ENCODE data around the gene BRD7. TPM values are rescaled to one million over a fixed set of nuclear protein-coding genes. Genes with fewer than 3 reads are reported as not detected.

BRD7 gene
- total and polyA plus RNA-seq, 10 of the 15 experiments (the other 5 are each of a cell fraction or from before 2014, with no cell fraction given), result 16.9 to 74.7 (median 52.0) TPM

GRCh38 chr16:50266337-50267091 lies 102.3 kb downstream of the BRD7 start, which contains the start of gene ADCY7 (continued):
- TF ChIP-seq RELB (IDR thresholded peaks at IDR 0.05; ENCODE audit: low read depth) (peak; percentile 35; the same call in 1 of the 2 replicates), BCL11A (IDR thresholded peaks at IDR 0.05; ENCODE audit: low read depth, low read length) (0 out of 2 replicates have a peak, but pooled peaks have one; percentile 47), MLLT1 (IDR thresholded peaks at IDR 0.05) (peak; percentile 43; the same call in 1 of the 2 replicates), PAX5 (IDR thresholded peaks at IDR 0.05; ENCODE audit: borderline replicate concordance, low read depth, low read length) (peak; percentile 72; the same call in 1 of the 2 replicates), POLR2A (IDR thresholded peaks at IDR 0.05; ENCODE audit: low read depth, low read length) (peak; percentile 93), MTA2 (IDR thresholded peaks at IDR 0.05; ENCODE audit: low read depth) (peak; percentile 48; the same call in 1 of the 2 replicates), CTCF (IDR thresholded peaks at IDR 0.05 in 2 of 3, conservative IDR thresholded peaks at IDR 0.05 in 1 of 3; ENCODE audit: control insufficient read depth in 2 of 3, extremely low read depth in 1 of 3, insufficient read depth in 1 of 3, low read depth in 3 of 3, low read length in 3 of 3) (no peak), DPF2 (IDR thresholded peaks at IDR 0.05) (peak; percentile 68), CREB1 (IDR thresholded peaks at IDR 0.05; ENCODE audit: low read depth) (0 out of 2 replicates have a peak, but pooled peaks have one; percentile 31), ETV6 (conservative IDR thresholded peaks at IDR 0.05 in 1 of 2, IDR thresholded peaks at IDR 0.05 in 1 of 2; ENCODE audit: borderline replicate concordance in 1 of 2, low read depth in 1 of 2) (0 out of 4 replicates have a peak, but pooled peaks of 1 of the 2 experiments have one; percentile 24), GATAD2B (conservative IDR thresholded peaks at IDR 0.05; ENCODE audit: low read depth) (peak; percentile 57; the same call in 1 of the 2 replicates), YY1 (IDR thresholded peaks at IDR 0.05; ENCODE audit: low read depth, low read length) (peak; percentile 46; the same call in 1 of the 2 replicates), SUPT20H (IDR thresholded peaks at IDR 0.05; ENCODE audit: borderline replicate concordance, control insufficient read depth, low read depth, low read length) (no peak), EED (IDR thresholded peaks at IDR 0.05; ENCODE audit: low read depth) (peak; percentile 93), ATF7 (IDR thresholded peaks at IDR 0.05; ENCODE audit: low read depth) (peak; percentile 41; the same call in 1 of the 2 replicates), MXI1 (IDR thresholded peaks at IDR 0.05; ENCODE audit: low read depth, low read length) (peak; percentile 33; the same call in 1 of the 2 replicates), SMARCA5 (IDR thresholded peaks at IDR 0.05) (no peak; the same call in 1 of the 2 replicates)

All from GM12878 (cell line).